Measurements from ENCODE around the gene LMAN2L. TPM values are rescaled to one million over a fixed set of nuclear protein-coding genes. Genes with fewer than 3 reads are reported as not detected.

Gene LMAN2L
- total and polyA plus RNA-seq, 2 of the 8 experiments (the other 6 are each of a cell fraction or from before 2014, with no cell fraction given), result 14.3 to 17.6 TPM

DNA sequence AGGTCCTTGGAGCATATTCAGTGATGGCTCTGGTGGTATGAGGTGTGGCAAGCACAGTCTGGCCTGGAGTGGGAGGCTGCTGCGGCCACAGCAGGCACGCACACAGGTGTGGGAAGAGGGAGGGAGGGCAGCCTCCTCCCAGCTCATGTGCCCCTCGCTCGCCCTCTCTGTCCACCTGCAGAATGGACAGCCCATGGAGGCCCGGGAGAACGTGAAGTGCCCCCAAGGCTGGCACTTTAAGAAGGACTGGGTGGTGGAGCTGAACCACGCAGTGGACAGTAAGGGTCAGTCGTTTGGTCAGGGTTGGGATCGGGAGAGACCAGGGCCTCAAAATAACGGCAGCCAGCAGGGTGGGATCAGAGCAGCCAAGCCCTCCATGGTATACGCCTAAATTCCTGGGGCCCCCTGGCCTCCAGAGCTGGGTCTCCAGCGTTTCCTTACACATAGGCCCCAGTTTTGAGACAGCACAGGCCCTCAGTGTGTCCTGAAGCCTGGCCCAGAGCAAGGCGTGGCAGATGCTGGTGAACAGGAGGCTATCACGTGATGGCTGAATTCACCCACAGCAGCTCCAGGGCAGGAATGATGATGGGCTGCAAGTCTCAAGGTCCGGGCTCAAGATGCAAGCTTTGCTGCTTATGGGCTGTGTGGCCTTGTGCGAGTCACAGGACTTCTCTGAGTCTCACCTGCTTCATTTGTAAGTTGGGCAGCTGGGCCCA lies 49.4 kb downstream of the LMAN2L start:
- Histone ChIP-seq H3K4ac (replicated peaks; ENCODE audit: insufficient read length, low read depth, low read length) (no peak overlapping the region), H3K36me3 (ENCODE audit: control insufficient read depth in 2 of 4, insufficient read depth in 4 of 4, low read length in 3 of 4) (no peaks in the 10 kb centered on the region), H2AFZ (ENCODE audit: low read length) (no peak overlapping the region), H3K4me2 (ENCODE audit: insufficient read depth in 1 of 2, low read depth in 2 of 2, low read length in 2 of 2) (no peak overlapping the region), H3K9ac (replicated peaks in 1 of 4; ENCODE audit: extremely low read depth in 1 of 4, low read depth in 3 of 4, low read length in 3 of 4) (no peak overlapping the region), H3K27me3 (replicated peaks in 1 of 4; ENCODE audit: control insufficient read depth in 3 of 4, extremely low read depth in 1 of 4, insufficient read depth in 3 of 4, low read length in 3 of 4) (no peaks in the 10 kb centered on the region), H4K20me1 (replicated peaks in 1 of 2; ENCODE audit: control insufficient read depth in 1 of 2, insufficient read depth in 2 of 2, low read length in 2 of 2) (no peaks in the 10 kb centered on the region), H3K23me2 (ENCODE audit: low read depth, low read length) (no peaks in the 10 kb centered on the region), H4K91ac (replicated peaks; ENCODE audit: insufficient read length, low read length) (no peak overlapping the region), H3K9me3 (ENCODE audit: insufficient read depth in 2 of 2, low read depth in 1 of 2, low read length in 1 of 2) (no peaks in the 10 kb centered on the region), H2BK120ac (replicated peaks; ENCODE audit: low read depth, low read length) (no peak overlapping the region), H2BK20ac (ENCODE audit: low read length) (no peak overlapping the region), H2BK5ac (ENCODE audit: low read depth, low read length) (no peak overlapping the region), H3K23ac (ENCODE audit: insufficient read length) (no peak overlapping the region), H3K56ac (replicated peaks; ENCODE audit: insufficient read length, low read depth, low read length) (no peak overlapping the region), H3K4me3 (ENCODE audit: extremely low read depth in 1 of 4, insufficient read depth in 2 of 4, low read depth in 3 of 4, low read length in 4 of 4) (no peak overlapping the region), H2BK15ac (ENCODE audit: low read length) (no peak overlapping the region), H3K79me1 (ENCODE audit: low read depth, low read length) (no peaks in the 10 kb centered on the region), H2BK12ac (ENCODE audit: low read depth, low read length) (no peak overlapping the region), H3K27ac (ENCODE audit: low read depth, low read length) (no peak overlapping the region), H4K5ac (ENCODE audit: insufficient read length, low read depth, low read length) (no peak overlapping the region), H3K18ac (ENCODE audit: extremely low read depth, low read length) (no peak overlapping the region), H2AK5ac (ENCODE audit: low read depth, low read length) (no peak overlapping the region), H4K8ac (ENCODE audit: extremely low read depth, insufficient read depth, low read length) (0 out of 2 replicates have a peak overlapping the region, but pooled peaks have one; percentile 43), H3K4me1 (replicated peaks in 1 of 4; ENCODE audit: control insufficient read depth in 3 of 4, insufficient read depth in 4 of 4, low read length in 3 of 4) (peaks cover 0 to 5% (median under 1%) of the 10 kb centered on the region in 4 experiments; a peak in 3 of 7 replicates), H3K79me2 (ENCODE audit: control insufficient read depth in 1 of 2, insufficient read depth in 2 of 2, low read length in 2 of 2) (no peaks in the 10 kb centered on the region), H3K14ac (ENCODE audit: insufficient read length) (no peak overlapping the region)
- no peak for FAIRE-seq
- ChIA-PET POLR2A (ENCODE audit: partially characterized antibody) (interaction anchor here (0.9 to 1.0 kb wide), 2 partner anchors 16 to 17 kb away, joined by 3 to 4 read pairs; no protein-coding TSS in a partner anchor), CTCF (ENCODE audit: partially characterized antibody) (interaction anchor here (0.9 kb wide), 1 partner anchor 11 kb away, joined by 4 read pairs; no protein-coding TSS in a partner anchor)
- WGBS, 2 experiments (ENCODE audit: extremely low coverage in 1 of 2, insufficient coverage in 1 of 2, insufficient read length in 1 of 2, insufficient replicate concordance in 2 of 2, low coverage in 1 of 2, low lambda C conversion rate in 2 of 2, missing lambda C conversion rate in 1 of 2), result 89% methylated on average over 16 of the region's 16 CpGs; no CpG with 5 or more reads in 1 of the 2 experiments
- TF ChIP-seq SRF (IDR thresholded peaks at IDR 0.05; ENCODE audit: low read depth, low read length), result no peak
- TF ChIP-seq TAF1 (IDR thresholded peaks at IDR 0.05; ENCODE audit: low read depth, low read length), result no peak
- TF ChIP-seq, protein P1, sequence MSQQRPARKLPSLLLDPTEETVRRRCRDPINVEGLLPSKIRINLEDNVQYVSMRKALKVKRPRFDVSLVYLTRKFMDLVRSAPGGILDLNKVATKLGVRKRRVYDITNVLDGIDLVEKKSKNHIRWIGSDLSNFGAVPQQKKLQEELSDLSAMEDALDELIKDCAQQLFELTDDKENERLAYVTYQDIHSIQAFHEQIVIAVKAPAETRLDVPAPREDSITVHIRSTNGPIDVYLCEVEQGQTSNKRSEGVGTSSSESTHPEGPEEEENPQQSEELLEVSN (IDR thresholded peaks at IDR 0.05), result no peak
- no peak for TF ChIP-seq TBP (IDR thresholded peaks at IDR 0.05; ENCODE audit: low read depth, low read length)
- no peak for TF ChIP-seq POLR2AphosphoS5 (IDR thresholded peaks at IDR 0.05; ENCODE audit: low read depth, low read length)
- no peak for TF ChIP-seq POLR2A (IDR thresholded peaks at IDR 0.05; ENCODE audit: control extremely low read depth in 1 of 2, low read depth in 2 of 2, low read length in 2 of 2)
- DNase-seq (ENCODE audit: low read depth in 1 of 2, low spot score in 2 of 2), result no peak

Measured in H1 (cell line).